ENCODE data around the gene ARL16. TPM values are rescaled to one million over a fixed set of nuclear protein-coding genes. Genes with fewer than 3 reads are reported as not detected.
A peak's percentile ranks its signal among the peaks of the same experiment; 100 is the strongest.

ARL16 gene
- total and polyA plus RNA-seq, 9 donors, result 22.8 to 55.5 (median 31.1) TPM

DNA sequence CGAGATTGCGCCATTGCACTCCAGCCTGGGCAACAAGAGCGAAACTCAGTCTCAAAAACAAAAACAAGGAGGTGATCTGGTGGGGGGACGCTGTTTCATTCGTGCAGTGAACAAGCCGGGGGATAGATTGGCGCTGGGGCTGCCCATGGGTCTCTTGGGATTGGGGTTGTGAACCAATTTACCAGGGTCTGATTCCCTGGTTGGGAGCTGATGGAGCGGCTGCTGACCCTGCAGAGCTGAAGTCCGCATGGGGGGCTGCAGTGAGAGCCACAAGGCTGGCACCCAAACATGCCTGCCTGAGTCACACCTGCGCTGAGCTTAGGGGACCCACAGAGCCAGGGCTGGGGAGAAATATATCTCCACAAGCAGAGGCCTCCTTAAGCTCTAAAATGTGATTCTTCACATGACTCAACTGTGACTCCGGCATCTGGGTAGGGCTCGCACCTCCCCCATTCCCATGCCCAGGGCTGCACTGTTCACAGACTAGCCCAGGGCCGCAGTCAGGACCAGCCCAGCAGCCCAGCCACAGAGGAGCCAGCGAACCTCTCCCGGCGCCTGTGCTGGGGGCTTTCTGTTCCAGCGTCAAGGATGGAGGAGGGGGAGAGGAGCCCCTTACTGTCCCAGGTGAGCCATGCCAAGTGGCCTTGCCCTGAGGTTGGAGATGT is 41.6 kb downstream of the ARL16 start:
- Histone ChIP-seq H3K9me3 (no peaks in the 10 kb centered on the region), H3K4me3 (no peak overlapping the region), H3K27ac (no peak overlapping the region), H3K4me1 (ENCODE audit: insufficient read depth) (peaks cover 3% of the 10 kb centered on the region), H3K36me3 (no peaks in the 10 kb centered on the region), H3K27me3 (no peaks in the 10 kb centered on the region)
- intact Hi-C loops (cut with DNase I), result no loop called here
- no peak for TF ChIP-seq EP300 (IDR thresholded peaks at IDR 0.05)
- TF ChIP-seq, protein P1, sequence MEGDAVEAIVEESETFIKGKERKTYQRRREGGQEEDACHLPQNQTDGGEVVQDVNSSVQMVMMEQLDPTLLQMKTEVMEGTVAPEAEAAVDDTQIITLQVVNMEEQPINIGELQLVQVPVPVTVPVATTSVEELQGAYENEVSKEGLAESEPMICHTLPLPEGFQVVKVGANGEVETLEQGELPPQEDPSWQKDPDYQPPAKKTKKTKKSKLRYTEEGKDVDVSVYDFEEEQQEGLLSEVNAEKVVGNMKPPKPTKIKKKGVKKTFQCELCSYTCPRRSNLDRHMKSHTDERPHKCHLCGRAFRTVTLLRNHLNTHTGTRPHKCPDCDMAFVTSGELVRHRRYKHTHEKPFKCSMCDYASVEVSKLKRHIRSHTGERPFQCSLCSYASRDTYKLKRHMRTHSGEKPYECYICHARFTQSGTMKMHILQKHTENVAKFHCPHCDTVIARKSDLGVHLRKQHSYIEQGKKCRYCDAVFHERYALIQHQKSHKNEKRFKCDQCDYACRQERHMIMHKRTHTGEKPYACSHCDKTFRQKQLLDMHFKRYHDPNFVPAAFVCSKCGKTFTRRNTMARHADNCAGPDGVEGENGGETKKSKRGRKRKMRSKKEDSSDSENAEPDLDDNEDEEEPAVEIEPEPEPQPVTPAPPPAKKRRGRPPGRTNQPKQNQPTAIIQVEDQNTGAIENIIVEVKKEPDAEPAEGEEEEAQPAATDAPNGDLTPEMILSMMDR (IDR thresholded peaks at IDR 0.05), result no peak
- TF ChIP-seq POLR2A (IDR thresholded peaks at IDR 0.05), result no peak
- DNase-seq, result no peak
- WGBS, 3 donors, result 89 to 92% (median 90%) methylated on average over 15 to 17 of the region's 17 CpGs

DNA sequence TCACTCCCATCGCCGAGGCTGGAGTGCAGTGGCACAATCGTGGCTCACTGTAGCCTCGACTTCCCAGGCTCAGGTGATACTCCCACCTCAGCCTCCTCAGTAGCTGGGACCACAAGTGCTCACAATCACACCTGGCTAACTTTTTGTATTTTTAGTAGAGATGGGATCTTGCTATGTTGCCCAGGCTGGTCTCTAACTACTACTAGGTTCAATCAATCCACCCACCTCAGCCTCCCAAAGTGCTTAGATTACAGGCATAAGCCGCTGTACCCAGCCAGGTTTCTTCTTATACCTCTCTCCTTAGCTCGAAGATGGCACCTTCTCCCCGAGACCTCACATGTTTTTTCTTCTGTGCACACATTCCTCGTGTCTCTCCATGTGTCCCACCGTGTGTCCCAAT is 43.6 kb downstream of the ARL16 start:
- Histone ChIP-seq H3K9me3 (no peaks in the 10 kb centered on the region), H3K27ac (no peak overlapping the region), H3K4me3 (no peak overlapping the region), H3K4me1 (ENCODE audit: insufficient read depth) (peaks cover 9% of the 10 kb centered on the region), H3K27me3 (no peaks in the 10 kb centered on the region), H3K36me3 (no peaks in the 10 kb centered on the region)
- intact Hi-C loops (cut with DNase I), result no loop called here
- 88 to 95% (median 91%) methylated on average over 9 of the region's 9 CpGs for WGBS, 3 donors
- no peak for DNase-seq
- TF ChIP-seq, protein P1 (IDR thresholded peaks at IDR 0.05), result no peak
- TF ChIP-seq POLR2A (IDR thresholded peaks at IDR 0.05), result no peak
- TF ChIP-seq EP300 (IDR thresholded peaks at IDR 0.05), result no peak

DNA sequence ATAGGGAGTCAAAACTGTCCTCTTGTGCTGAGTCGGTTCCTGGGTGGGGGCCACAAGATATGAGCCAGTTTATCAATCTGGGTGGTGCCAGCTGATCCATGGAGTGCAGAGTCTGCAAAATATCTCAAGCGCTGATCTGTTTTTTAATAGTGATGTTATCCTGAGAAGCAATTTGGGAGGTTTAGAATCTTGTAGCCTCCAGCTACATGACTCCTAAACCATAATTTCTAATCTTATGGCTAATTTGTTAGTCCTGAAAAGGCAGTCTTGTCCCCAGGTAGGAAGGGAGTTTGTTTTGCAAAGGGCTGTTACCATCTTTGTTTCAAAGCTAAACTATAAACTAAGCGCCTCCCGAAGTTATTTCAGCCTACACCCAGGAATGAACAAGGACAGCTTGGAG is 44.9 kb downstream of the ARL16 start:
- WGBS, 3 donors, result 39 to 44% (median 44%) methylated on average over 4 of the region's 4 CpGs
- no peak overlapping the region for H3K27ac ChIP-seq
- peaks cover 9% of the 10 kb centered on the region for H3K4me1 ChIP-seq (ENCODE audit: insufficient read depth)
- TF ChIP-seq, protein P1 (IDR thresholded peaks at IDR 0.05), result no peak
- TF ChIP-seq POLR2A (IDR thresholded peaks at IDR 0.05) (no peak), EP300 (IDR thresholded peaks at IDR 0.05) (no peak)
- H3K27me3 ChIP-seq, result no peaks in the 10 kb centered on the region
- no peaks in the 10 kb centered on the region for H3K9me3 ChIP-seq
- H3K4me3 ChIP-seq, result no peak overlapping the region
- intact Hi-C loops (cut with DNase I), result no loop called here
- H3K36me3 ChIP-seq, result no peaks in the 10 kb centered on the region
- no peak for DNase-seq

DNA sequence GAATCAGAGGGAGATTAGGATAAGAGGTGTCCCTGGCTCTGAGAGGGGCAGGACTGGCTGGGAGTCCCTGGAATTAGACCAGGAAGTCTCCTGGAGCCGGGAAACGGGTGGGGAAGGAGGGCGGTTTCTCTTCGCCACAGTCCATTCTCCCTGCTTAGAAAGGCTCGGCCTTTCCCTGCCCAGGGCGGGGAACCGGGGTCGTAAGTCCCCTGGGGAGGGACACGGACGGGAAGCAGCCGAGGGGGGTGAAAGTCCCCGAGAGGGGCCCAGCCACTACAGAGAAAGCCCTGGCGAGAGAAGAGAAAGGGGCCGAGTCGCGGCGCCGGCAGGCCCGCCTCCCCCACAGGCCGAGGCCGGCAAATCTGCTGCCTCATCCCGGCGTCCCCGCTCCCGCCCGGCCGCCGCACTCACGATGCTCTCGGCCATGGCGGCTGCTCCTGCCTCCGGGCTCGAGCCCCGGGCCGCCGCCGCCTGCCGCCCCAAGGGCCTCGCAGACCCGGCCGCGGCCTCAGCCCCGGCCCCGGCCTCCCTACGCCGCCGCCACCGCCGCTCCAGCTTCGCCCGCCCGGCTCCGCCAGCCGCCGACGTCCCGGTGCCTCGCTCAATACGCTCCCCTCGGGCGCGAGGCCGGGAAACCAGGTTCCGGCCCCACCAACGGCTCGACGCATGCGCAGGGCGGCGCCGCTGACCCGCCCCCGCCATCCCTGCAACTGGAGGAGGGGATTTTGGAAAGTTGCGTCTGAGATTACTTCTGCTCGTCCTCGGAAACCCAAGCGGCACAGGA is 46.9 kb downstream of the ARL16 start, which contains the start of the genes NPLOC4 and TSPAN10:
Gene NPLOC4 (minus strand): TSS at position 608 of the 784 bp plus-strand sequence. CDS start 182 bp downstream, at position 426.
Gene TSPAN10 (plus strand): TSS at position 692 of the 784 bp plus-strand sequence. CDS start 5,217 bp downstream, outside the sequence.
- peak; percentile 80 to 91 (median 87) for DNase-seq
- Histone ChIP-seq H3K27ac (peak within 1 kb of the TSS; percentile 26 to 59), H3K27me3 (no peaks in the 10 kb centered on the region), H3K36me3 (no peaks in the 10 kb centered on the region), H3K4me1 (ENCODE audit: insufficient read depth) (peaks cover 9% of the 10 kb centered on the region), H3K4me3 (peak within 1 kb of the TSS; percentile 84), H3K9me3 (no peaks in the 10 kb centered on the region)
- no peak for TF ChIP-seq EP300 (IDR thresholded peaks at IDR 0.05)
- TF ChIP-seq, protein P1 (IDR thresholded peaks at IDR 0.05), result peak in 1 of 3 donors; percentile 31
- TF ChIP-seq POLR2A (IDR thresholded peaks at IDR 0.05), result peak; percentile 77
- 0 to 1% (median 0%) methylated on average over 68 to 77 of the region's 77 CpGs for WGBS, 3 donors
- intact Hi-C loops (cut with DNase I), result no loop called here

Measured in ovary (tissue), 9 donors.